Esophagus muscularis mucosa (tissue), 4 donors: Measurements from ENCODE around the gene PRDM2. TPM values are rescaled to one million over a fixed set of nuclear protein-coding genes. Genes with fewer than 3 reads are reported as not detected.

Experiments used
- DNase-seq: peaks from one replicate; pipeline ENCODE4 v3.0.0-alpha.2; 2017; ENCODE audit errors: extremely low spot score
- H3K27ac ChIP-seq, 4 donors: fragments of 200-600 bp; sonication (generic); replicated peaks in 1 of 4; 1 replicate in 3 of 4; 2 replicates in 1 of 4; pipeline ENCODE4 v1.5.1; 2016 to 2019; ENCODE audit warnings: mild to moderate bottlenecking in 1 of 4
- H3K27me3 ChIP-seq, 4 donors: fragments of 200-600 bp; sonication (generic); one replicate each; pipeline versions ENCODE4 v1.5.1 to v1.6.0; 2016 to 2019
- H3K36me3 ChIP-seq, 4 donors: fragments of 200-600 bp; sonication (generic); one replicate each; pipeline ENCODE4 v1.5.1; 2016 to 2019
- H3K4me1 ChIP-seq, 4 donors: fragments of 200-600 bp; sonication (generic); one replicate each; pipeline ENCODE4 v1.5.1; 2016 to 2019
- H3K4me3 ChIP-seq, 4 donors: fragments of 200-600 bp; sonication (generic); 1 replicate in 2 of 4; 2 replicates in 2 of 4; pipeline ENCODE4 v1.5.1; 2016 to 2019; ENCODE audit warnings: mild to moderate bottlenecking in 4 of 4, moderate library complexity in 1 of 4
- H3K9me3 ChIP-seq, 4 donors: fragments of 200-600 bp; sonication (generic); 1 replicate in 3 of 4; 2 replicates in 1 of 4; pipeline ENCODE4 v1.5.1; 2016 to 2019
- EP300 ChIP-seq: sonication (generic); formaldehyde crosslinking; IDR thresholded peaks from one replicate; pipeline ENCODE4 v1.6.1; 2017; ENCODE audit warnings: antibody characterized with exemption
- POLR2A ChIP-seq: fragments of 450-650 bp; IDR thresholded peaks from one replicate; pipeline ENCODE4 v1.6.1; 2017; ENCODE audit warnings: antibody characterized with exemption, moderate library complexity, mild to moderate bottlenecking, low read depth
- POLR2AphosphoS5 ChIP-seq, 2 donors: sonication (generic); formaldehyde crosslinking; IDR thresholded peaks; one replicate each; pipeline ENCODE4 v1.6.1; 2017; ENCODE audit warnings: antibody characterized with exemption in 2 of 2
- WGBS: methylation state at CpG from one replicate; pipeline ENCODE4 v1.1.5; 2018; 5-methylcytosine and 5-hydroxymethylcytosine counted together
- intact Hi-C: fragments of 100-400 bp; cut with DNase I; formaldehyde crosslinking; loops from one replicate; pipeline ENCODE4 v1.15.1; 2023
- total RNA-seq, 4 donors: library from RNA; depleted of rRNA; stranded (reverse); fragments of >200 nt; gene quantifications; one replicate each; pipeline versions ENCODE4 v1.1.0 to v1.2.1, GENCODE V29; 2016
- TF ChIP-seq, protein P1 (sequence below), 3 experiments: fragments of 200-600 bp in 2 of 3; fragments of 450-650 bp in 1 of 3; sonication (generic) in 2 of 3; IDR thresholded peaks; one replicate each; pipeline ENCODE4 v1.5.1; 2017 to 2019; ENCODE audit warnings: antibody characterized with exemption in 3 of 3, mild to moderate bottlenecking in 2 of 3, moderate library complexity in 1 of 3

The PRDM2 gene
- total RNA-seq, 4 donors from 2014 or later = 32.5 to 54.6 (median 44.2) TPM

DNA sequence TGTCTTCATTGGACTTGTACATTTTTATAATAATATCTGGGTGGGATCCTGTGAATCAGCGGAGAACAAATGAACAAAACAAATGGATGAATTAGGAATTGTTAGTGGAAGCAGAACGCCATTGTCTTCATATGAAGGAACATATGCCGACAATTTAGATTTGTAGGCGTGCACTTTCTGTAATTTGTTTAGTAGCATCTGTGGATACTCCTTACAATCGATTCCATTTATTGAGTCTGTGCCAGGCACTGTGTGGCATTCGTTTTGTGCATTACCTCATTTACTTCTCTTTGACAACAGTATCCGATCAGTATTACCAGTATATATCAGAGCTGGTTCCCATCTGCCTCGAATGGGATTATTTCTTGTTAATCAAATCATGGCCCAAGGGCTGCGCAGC lies 61.9 kb downstream of the PRDM2 start:
- TF ChIP-seq POLR2A = no peak
- TF ChIP-seq, protein P1, sequence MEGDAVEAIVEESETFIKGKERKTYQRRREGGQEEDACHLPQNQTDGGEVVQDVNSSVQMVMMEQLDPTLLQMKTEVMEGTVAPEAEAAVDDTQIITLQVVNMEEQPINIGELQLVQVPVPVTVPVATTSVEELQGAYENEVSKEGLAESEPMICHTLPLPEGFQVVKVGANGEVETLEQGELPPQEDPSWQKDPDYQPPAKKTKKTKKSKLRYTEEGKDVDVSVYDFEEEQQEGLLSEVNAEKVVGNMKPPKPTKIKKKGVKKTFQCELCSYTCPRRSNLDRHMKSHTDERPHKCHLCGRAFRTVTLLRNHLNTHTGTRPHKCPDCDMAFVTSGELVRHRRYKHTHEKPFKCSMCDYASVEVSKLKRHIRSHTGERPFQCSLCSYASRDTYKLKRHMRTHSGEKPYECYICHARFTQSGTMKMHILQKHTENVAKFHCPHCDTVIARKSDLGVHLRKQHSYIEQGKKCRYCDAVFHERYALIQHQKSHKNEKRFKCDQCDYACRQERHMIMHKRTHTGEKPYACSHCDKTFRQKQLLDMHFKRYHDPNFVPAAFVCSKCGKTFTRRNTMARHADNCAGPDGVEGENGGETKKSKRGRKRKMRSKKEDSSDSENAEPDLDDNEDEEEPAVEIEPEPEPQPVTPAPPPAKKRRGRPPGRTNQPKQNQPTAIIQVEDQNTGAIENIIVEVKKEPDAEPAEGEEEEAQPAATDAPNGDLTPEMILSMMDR (IDR thresholded peaks at IDR 0.05) = no peak
- peak; percentile 17 for DNase-seq
- no peaks in the 10 kb centered on the region for H3K36me3 ChIP-seq
- H3K4me3 ChIP-seq = no peak overlapping the region
- WGBS = 90% methylated on average over 9 of the region's 9 CpGs
- peaks cover 64 to 91% (median 76%) of the 10 kb centered on the region in 4 donors for H3K4me1 ChIP-seq
- no peaks in the 10 kb centered on the region for H3K27me3 ChIP-seq
- intact Hi-C loops = no loop called here
- H3K9me3 ChIP-seq = no peaks in the 10 kb centered on the region
- H3K27ac ChIP-seq = no peak overlapping the region

DNA sequence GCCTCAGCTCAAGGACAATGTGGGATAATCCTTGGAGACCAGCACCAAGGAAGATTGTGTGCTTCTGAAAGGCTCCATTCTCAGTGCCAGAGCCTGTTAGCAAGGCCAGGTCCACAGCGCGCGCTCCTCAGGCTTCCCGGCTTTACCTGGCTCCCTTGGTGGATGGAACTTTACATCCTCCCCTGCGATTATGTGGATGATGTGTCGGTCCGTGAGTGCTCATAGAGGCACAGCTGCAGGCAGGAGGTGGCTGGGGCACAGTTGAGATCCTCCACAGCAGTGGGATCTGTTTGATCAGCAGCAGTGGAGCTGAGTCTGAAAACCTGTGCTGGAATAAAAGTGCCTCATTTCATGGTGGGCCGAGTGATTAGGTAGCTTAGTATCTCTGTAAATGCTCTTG lies 62.7 kb downstream of the PRDM2 start:
- Histone ChIP-seq H3K4me3 (no peak overlapping the region), H3K27me3 (no peaks in the 10 kb centered on the region), H3K27ac (no peak overlapping the region), H3K9me3 (no peaks in the 10 kb centered on the region), H3K4me1 (peaks cover 57 to 91% (median 74%) of the 10 kb centered on the region in 4 donors), H3K36me3 (no peaks in the 10 kb centered on the region)
- intact Hi-C loops = no loop called here
- TF ChIP-seq POLR2A = no peak
- TF ChIP-seq, protein P1 (IDR thresholded peaks at IDR 0.05) = no peak
- no peak for TF ChIP-seq POLR2AphosphoS5 (IDR thresholded peaks at IDR 0.05)
- TF ChIP-seq EP300 = no peak
- 85% methylated on average over 8 of the region's 8 CpGs for WGBS
- DNase-seq = no peak

DNA sequence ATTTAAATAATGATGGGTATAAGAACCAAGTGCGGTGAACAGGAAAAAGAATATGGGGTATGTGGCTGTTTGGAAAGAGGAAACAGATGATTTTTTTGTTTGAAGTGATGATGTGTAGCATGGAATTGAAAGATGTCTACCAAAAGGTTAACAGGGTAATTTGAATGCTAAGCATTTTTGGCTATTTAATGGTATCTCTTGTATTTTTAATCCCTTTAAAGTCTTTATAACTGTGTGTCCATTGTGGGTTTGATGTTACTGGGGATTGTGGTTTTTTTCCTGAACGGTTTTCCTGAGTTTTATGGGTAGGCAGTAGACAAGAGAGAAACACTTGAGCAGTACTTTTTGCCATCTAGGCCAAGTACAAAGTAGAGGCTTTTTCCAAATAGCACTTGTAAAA lies 63.2 kb downstream of the PRDM2 start:
- Histone ChIP-seq H3K36me3 (no peaks in the 10 kb centered on the region), H3K4me1 (peaks cover 53 to 86% (median 70%) of the 10 kb centered on the region in 4 donors), H3K4me3 (no peak overlapping the region), H3K27ac (no peak overlapping the region), H3K9me3 (no peaks in the 10 kb centered on the region), H3K27me3 (no peaks in the 10 kb centered on the region)
- no peak for DNase-seq
- intact Hi-C loops = no loop called here
- 66% methylated on average over 2 of the region's 2 CpGs for WGBS
- TF ChIP-seq, protein P1 (IDR thresholded peaks at IDR 0.05) = no peak
- TF ChIP-seq POLR2A = no peak
- TF ChIP-seq POLR2AphosphoS5 (IDR thresholded peaks at IDR 0.05) = no peak
- TF ChIP-seq EP300 = no peak

DNA sequence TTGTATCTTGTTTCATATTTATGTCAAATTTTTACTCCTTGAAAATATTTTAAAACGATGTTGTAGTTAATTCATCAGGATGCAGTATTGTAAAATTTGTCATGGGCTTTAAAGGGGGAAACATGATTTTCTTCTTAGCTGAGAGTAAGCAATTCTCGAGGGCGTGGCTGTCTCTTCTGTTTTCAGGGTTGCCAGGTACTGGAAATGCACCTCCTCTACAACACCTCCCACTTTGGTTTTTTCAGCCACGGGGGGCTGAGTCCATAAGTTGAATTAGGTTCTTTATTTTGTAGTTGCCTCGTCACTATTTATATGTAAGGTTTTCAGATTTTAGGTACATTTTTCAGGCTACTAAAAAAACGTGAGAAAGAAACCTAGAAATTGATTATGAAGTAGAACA lies 64.0 kb downstream of the PRDM2 start:
- no peaks in the 10 kb centered on the region for H3K27me3 ChIP-seq
- no peak overlapping the region for H3K27ac ChIP-seq
- intact Hi-C loops = no loop called here
- peaks cover 0 to under 1% (median under 1%) of the 10 kb centered on the region in 4 donors for H3K36me3 ChIP-seq
- no peak overlapping the region for H3K4me3 ChIP-seq
- peaks cover 47 to 81% (median 66%) of the 10 kb centered on the region in 4 donors for H3K4me1 ChIP-seq
- no peaks in the 10 kb centered on the region for H3K9me3 ChIP-seq
- TF ChIP-seq EP300 (no peak), POLR2AphosphoS5 (IDR thresholded peaks at IDR 0.05) (no peak), POLR2A (no peak)
- TF ChIP-seq, protein P1 (IDR thresholded peaks at IDR 0.05) = no peak
- 81% methylated on average over 6 of the region's 6 CpGs for WGBS
- no peak for DNase-seq

DNA sequence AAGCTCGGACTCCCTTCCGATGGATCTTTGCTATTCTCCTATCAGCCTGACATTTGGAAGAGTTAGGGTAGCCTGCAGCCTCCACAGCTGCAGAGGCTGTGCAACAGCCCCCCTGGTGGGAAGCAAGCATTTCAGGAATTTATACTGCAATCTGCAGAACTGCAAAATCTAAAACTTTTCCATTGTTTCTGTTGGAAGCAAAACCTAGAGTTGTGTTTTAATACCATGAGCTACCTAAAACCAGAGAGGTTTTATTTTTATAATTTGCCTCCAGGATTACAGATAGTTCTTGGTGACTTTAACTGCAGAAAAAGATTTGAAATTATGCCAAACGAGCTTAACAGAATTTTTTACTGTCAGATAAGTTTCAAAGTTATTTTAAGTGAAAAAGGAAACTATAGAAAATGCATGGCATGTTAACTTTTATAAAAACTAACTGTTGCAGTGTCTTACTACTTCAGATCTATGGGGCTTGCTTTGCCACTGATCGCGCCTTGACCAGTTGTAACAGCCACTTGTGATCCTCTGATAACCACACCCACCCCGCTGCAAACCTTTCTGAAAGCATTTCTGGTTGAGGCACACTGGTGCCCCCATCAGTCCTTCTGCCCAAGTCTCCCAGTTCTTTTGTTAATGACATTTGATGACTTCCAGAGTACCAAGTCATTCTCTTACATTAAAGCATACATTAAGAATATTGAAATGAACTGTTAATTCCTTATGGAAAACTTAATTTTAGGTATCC lies 64.8 kb downstream of the PRDM2 start:
- intact Hi-C loops = no loop called here
- TF ChIP-seq POLR2A = no peak
- no peak for TF ChIP-seq POLR2AphosphoS5 (IDR thresholded peaks at IDR 0.05)
- TF ChIP-seq, protein P1 (IDR thresholded peaks at IDR 0.05) = no peak
- TF ChIP-seq EP300 = no peak
- no peak overlapping the region for H3K27ac ChIP-seq

More for the DNA sequence above, 64.8 kb downstream of the PRDM2 start:
- Histone ChIP-seq H3K9me3 (no peaks in the 10 kb centered on the region), H3K4me3 (no peak overlapping the region), H3K36me3 (peaks cover 0 to 4% (median 2%) of the 10 kb centered on the region in 4 donors), H3K4me1 (peaks cover 41 to 77% (median 61%) of the 10 kb centered on the region in 4 donors), H3K27me3 (no peaks in the 10 kb centered on the region)
- WGBS = 64% methylated on average over 6 of the region's 6 CpGs
- DNase-seq = no peak
